ENCODE results near the gene DISC1.

DISC1 gene

DNA sequence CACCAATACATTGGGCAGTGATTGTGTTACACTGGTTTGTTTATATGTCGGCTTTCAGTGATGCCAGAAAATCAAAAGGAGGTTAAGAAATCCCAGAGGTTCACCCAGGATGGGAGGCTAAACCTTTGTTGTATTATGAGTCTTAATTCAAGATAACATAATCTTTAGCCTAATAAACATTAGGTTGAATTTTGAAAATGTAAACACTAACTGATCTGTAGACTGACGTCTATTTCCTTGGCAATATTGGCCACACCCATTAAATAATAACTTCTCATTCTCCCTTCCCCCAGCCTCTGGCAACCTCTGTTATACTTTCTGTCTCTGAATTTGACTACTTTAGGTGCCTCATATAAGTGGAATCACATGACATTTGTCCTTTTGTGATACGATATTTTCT lies 238.7 kb downstream of the DISC1 start:
- no peak for ATAC-seq
- TF ChIP-seq ESRRG (CRISPR knock-in tag; IDR thresholded peaks at IDR 0.05) (no peak), ZFP30 (CRISPR knock-in tag; IDR thresholded peaks at IDR 0.05) (no peak), GLIS3 (CRISPR knock-in tag; IDR thresholded peaks at IDR 0.05) (no peak), ZFP3 (CRISPR knock-in tag; IDR thresholded peaks at IDR 0.05) (no peak), TOX (CRISPR knock-in tag; IDR thresholded peaks at IDR 0.05; ENCODE audit: borderline replicate concordance) (no peak), CSDC2 (CRISPR knock-in tag; IDR thresholded peaks at IDR 0.05) (no peak), BACH2 (CRISPR knock-in tag; IDR thresholded peaks at IDR 0.05; ENCODE audit: borderline replicate concordance) (no peak), ZC3H10 (CRISPR knock-in tag; IDR thresholded peaks at IDR 0.05) (no peak)
- TF ChIP-seq, protein P1, sequence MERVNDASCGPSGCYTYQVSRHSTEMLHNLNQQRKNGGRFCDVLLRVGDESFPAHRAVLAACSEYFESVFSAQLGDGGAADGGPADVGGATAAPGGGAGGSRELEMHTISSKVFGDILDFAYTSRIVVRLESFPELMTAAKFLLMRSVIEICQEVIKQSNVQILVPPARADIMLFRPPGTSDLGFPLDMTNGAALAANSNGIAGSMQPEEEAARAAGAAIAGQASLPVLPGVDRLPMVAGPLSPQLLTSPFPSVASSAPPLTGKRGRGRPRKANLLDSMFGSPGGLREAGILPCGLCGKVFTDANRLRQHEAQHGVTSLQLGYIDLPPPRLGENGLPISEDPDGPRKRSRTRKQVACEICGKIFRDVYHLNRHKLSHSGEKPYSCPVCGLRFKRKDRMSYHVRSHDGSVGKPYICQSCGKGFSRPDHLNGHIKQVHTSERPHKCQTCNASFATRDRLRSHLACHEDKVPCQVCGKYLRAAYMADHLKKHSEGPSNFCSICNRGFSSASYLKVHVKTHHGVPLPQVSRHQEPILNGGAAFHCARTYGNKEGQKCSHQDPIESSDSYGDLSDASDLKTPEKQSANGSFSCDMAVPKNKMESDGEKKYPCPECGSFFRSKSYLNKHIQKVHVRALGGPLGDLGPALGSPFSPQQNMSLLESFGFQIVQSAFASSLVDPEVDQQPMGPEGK (CRISPR knock-in tag; IDR thresholded peaks at IDR 0.05; ENCODE audit: borderline replicate concordance): no peak

DNA sequence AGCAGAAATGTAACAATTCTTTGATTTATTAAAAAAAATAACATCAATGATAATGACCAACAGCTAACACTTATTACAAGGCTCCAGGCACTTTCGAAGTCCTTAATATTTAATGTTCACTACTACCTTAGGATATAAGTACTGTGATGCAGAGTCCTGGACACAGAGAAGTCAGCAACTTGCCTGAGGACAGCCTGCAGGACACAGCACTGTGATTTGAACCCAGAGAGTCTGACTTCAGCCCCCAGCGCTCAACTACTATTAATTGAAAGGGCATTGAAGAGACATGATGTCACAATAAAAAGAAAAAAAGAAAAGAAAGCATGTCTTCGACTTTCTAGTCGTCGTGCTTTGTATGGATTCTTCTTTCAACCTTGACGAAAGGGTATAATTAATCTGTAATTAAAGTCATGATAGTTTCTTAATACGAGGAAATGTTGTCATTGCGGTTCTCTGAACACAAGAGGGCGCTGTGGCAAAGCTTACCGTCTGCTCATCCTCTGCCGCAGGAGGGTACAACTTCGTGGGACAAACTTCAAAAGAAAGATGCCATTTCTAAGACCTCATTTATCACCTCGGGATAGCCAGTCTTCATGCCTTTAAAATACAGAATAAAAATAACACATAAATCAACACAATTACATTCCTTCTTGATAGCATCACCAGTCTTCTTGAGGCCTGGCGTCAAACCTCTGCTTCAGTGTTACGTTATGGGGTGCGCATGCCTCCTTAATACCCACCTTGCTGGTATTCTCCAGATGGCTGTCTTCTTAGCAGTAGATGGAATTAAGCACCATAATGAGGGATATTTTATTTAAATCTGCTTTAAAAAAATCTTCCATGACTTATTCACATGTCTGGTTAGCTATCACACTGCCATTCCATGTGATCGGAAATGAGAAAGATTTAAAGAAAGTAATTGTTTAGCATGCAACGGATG lies 240.1 kb downstream of the DISC1 start:
- ATAC-seq: peak; percentile 80

DNA sequence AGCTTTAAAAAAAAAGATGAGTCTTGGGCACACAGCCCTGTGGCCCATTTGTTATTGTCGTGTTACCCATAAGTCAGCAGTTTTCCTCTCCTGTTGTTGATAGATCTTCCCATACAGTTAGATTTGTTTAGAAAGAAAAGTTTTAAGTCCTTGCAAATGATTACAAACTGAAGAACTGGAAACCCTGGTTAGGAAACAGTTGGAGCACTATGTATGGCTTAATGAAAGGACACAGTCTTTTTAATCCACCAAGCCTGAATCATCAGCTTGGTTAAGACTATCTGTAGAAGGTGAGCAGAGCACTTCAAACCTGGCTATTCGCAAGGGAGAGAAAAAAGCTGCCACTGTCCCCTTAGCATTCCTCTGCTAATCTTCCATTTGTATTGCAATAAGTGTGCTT lies 241.0 kb downstream of the DISC1 start:
- ATAC-seq: no peak; the same call in 2 of the 3 replicates
- no peak for TF ChIP-seq ZNF565 (CRISPR knock-in tag; conservative IDR thresholded peaks at IDR 0.05; ENCODE audit: low read depth)
- no peak for TF ChIP-seq OSR1 (CRISPR knock-in tag; IDR thresholded peaks at IDR 0.05)
- no peak for TF ChIP-seq GLIS3 (CRISPR knock-in tag; IDR thresholded peaks at IDR 0.05)
- TF ChIP-seq ISL1 (CRISPR knock-in tag; IDR thresholded peaks at IDR 0.05): no peak
- no peak for TF ChIP-seq ARNTL (CRISPR knock-in tag; IDR thresholded peaks at IDR 0.05; ENCODE audit: borderline replicate concordance, low read depth)
- TF ChIP-seq, protein P2, sequence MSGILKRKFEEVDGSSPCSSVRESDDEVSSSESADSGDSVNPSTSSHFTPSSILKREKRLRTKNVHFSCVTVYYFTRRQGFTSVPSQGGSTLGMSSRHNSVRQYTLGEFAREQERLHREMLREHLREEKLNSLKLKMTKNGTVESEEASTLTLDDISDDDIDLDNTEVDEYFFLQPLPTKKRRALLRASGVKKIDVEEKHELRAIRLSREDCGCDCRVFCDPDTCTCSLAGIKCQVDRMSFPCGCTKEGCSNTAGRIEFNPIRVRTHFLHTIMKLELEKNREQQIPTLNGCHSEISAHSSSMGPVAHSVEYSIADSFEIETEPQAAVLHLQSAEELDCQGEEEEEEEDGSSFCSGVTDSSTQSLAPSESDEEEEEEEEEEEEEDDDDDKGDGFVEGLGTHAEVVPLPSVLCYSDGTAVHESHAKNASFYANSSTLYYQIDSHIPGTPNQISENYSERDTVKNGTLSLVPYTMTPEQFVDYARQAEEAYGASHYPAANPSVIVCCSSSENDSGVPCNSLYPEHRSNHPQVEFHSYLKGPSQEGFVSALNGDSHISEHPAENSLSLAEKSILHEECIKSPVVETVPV (CRISPR knock-in tag; IDR thresholded peaks at IDR 0.05): no peak
- TF ChIP-seq, protein P3, sequence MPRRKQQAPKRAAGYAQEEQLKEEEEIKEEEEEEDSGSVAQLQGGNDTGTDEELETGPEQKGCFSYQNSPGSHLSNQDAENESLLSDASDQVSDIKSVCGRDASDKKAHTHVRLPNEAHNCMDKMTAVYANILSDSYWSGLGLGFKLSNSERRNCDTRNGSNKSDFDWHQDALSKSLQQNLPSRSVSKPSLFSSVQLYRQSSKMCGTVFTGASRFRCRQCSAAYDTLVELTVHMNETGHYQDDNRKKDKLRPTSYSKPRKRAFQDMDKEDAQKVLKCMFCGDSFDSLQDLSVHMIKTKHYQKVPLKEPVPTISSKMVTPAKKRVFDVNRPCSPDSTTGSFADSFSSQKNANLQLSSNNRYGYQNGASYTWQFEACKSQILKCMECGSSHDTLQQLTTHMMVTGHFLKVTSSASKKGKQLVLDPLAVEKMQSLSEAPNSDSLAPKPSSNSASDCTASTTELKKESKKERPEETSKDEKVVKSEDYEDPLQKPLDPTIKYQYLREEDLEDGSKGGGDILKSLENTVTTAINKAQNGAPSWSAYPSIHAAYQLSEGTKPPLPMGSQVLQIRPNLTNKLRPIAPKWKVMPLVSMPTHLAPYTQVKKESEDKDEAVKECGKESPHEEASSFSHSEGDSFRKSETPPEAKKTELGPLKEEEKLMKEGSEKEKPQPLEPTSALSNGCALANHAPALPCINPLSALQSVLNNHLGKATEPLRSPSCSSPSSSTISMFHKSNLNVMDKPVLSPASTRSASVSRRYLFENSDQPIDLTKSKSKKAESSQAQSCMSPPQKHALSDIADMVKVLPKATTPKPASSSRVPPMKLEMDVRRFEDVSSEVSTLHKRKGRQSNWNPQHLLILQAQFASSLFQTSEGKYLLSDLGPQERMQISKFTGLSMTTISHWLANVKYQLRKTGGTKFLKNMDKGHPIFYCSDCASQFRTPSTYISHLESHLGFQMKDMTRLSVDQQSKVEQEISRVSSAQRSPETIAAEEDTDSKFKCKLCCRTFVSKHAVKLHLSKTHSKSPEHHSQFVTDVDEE (CRISPR knock-in tag; IDR thresholded peaks at IDR 0.05): no peak
- no peak for TF ChIP-seq ZNF8 (CRISPR knock-in tag; IDR thresholded peaks at IDR 0.05)

More for the DNA sequence above, 240.1 kb downstream of the DISC1 start:
- TF ChIP-seq ZFP3 (CRISPR knock-in tag; IDR thresholded peaks at IDR 0.05): no peak
- TF ChIP-seq ISL1 (CRISPR knock-in tag; IDR thresholded peaks at IDR 0.05): peak; percentile 52
- TF ChIP-seq OSR1 (CRISPR knock-in tag; IDR thresholded peaks at IDR 0.05): no peak

DNA sequence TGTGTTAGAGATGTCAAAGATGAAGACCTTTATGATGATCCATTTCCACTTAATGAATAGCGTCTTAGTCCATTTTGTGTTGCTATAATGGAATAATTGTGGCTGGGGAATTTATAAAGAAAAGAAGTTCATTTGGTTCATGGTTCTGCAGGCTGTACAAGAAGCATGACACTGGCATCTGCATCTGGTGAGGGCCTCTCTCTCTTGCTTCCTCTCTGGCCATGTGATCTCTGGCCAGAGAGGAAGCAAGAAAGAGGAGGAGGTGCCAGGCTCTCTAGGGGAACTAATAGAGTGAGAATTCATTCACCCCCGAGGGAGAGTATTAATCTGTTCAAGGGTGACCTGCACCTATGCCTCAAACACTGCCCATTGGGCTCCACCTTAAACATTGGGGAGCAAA lies 242.8 kb downstream of the DISC1 start:
- no peak for ATAC-seq
- TF ChIP-seq ARNTL (CRISPR knock-in tag; IDR thresholded peaks at IDR 0.05; ENCODE audit: borderline replicate concordance, low read depth) (no peak), ZFP3 (CRISPR knock-in tag; IDR thresholded peaks at IDR 0.05) (no peak)
- TF ChIP-seq, protein P4, sequence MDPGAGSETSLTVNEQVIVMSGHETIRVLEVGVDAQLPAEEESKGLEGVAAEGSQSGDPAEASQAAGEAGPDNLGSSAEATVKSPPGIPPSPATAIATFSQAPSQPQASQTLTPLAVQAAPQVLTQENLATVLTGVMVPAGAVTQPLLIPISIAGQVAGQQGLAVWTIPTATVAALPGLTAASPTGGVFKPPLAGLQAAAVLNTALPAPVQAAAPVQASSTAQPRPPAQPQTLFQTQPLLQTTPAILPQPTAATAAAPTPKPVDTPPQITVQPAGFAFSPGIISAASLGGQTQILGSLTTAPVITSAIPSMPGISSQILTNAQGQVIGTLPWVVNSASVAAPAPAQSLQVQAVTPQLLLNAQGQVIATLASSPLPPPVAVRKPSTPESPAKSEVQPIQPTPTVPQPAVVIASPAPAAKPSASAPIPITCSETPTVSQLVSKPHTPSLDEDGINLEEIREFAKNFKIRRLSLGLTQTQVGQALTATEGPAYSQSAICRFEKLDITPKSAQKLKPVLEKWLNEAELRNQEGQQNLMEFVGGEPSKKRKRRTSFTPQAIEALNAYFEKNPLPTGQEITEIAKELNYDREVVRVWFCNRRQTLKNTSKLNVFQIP (CRISPR knock-in tag; IDR thresholded peaks at IDR 0.05; ENCODE audit: borderline replicate concordance, low read depth): no peak

DNA sequence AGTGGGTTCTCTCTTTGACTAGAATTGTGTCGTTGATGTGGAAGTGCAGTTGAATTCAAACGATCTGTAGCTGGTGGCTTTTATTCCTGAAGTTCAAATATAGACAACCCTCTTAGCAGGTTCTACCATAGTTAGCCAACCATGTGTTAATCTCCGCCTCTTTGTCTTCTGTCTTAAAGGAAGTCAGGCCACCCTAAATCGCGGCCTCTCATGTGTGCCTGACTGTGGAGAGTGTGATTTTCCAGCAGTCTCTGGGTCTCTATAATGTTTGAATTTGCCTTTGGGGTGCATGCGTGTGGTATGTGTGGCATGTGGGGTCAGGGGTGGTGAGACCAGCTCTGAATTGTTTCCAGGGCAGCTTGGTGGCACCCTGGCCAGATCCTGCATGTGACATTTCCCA lies 244.9 kb downstream of the DISC1 start:
- no peak for ATAC-seq
- TF ChIP-seq ZFP3 (CRISPR knock-in tag; IDR thresholded peaks at IDR 0.05) (no peak), TCF4 (CRISPR knock-in tag; IDR thresholded peaks at IDR 0.05; ENCODE audit: borderline replicate concordance) (no peak), RARB (CRISPR knock-in tag; IDR thresholded peaks at IDR 0.05) (no peak), TOX (CRISPR knock-in tag; IDR thresholded peaks at IDR 0.05; ENCODE audit: borderline replicate concordance) (no peak), ZNF70 (CRISPR knock-in tag; IDR thresholded peaks at IDR 0.05) (no peak), CSDC2 (CRISPR knock-in tag; IDR thresholded peaks at IDR 0.05) (no peak), GLIS3 (CRISPR knock-in tag; IDR thresholded peaks at IDR 0.05) (no peak), ZFP30 (CRISPR knock-in tag; IDR thresholded peaks at IDR 0.05) (no peak), ARNTL (CRISPR knock-in tag; IDR thresholded peaks at IDR 0.05; ENCODE audit: borderline replicate concordance, low read depth) (no peak), PPARA (CRISPR knock-in tag; IDR thresholded peaks at IDR 0.05; ENCODE audit: borderline replicate concordance) (no peak), ISL1 (CRISPR knock-in tag; IDR thresholded peaks at IDR 0.05) (no peak), ZC3H10 (CRISPR knock-in tag; IDR thresholded peaks at IDR 0.05) (no peak), OSR1 (CRISPR knock-in tag; IDR thresholded peaks at IDR 0.05) (no peak), ZNF565 (CRISPR knock-in tag; conservative IDR thresholded peaks at IDR 0.05; ENCODE audit: low read depth) (no peak)
- TF ChIP-seq, protein P2 (CRISPR knock-in tag; IDR thresholded peaks at IDR 0.05): no peak
- TF ChIP-seq, protein P5, sequence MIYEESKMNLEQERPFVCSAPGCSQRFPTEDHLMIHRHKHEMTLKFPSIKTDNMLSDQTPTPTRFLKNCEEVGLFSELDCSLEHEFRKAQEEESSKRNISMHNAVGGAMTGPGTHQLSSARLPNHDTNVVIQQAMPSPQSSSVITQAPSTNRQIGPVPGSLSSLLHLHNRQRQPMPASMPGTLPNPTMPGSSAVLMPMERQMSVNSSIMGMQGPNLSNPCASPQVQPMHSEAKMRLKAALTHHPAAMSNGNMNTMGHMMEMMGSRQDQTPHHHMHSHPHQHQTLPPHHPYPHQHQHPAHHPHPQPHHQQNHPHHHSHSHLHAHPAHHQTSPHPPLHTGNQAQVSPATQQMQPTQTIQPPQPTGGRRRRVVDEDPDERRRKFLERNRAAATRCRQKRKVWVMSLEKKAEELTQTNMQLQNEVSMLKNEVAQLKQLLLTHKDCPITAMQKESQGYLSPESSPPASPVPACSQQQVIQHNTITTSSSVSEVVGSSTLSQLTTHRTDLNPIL (CRISPR knock-in tag; IDR thresholded peaks at IDR 0.05; ENCODE audit: low read depth): no peak
